HG02642 (cell line): Measurements from ENCODE around the gene SMPD2.

ENCODE experiments used
- ATAC-seq: cut with Tn5 transposase; IDR thresholded peaks from one replicate; pipeline ENCODE4 v1.9.1; 2021; ENCODE audit warnings: mild to moderate bottlenecking; ENCODE audit not compliant: unreplicated experiment, poor library complexity

Gene SMPD2

DNA sequence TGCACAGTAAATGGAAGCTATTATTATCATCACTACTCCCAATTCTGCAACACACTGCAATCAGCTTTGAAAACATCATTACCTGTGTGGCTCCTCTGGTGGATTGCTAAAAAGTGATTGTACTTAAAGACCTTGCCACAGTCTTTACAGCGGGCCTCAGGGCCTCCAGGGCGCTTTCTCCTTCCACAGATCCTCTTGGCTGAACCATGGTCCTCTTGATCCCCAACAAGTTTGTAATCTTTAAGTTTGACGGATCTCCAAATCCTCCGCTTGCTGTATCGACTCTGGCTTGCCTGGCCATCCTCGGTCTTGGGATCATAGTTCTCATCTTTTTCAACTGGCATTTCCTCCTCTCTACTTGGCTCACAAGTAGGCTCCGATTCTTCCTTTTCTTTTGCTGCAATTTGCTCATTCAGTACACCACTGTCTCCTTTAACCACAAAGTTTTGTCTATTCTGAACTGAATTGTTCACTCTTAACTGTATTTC, 40.5 kb downstream of the SMPD2 start:
- ATAC-seq = no peak

GRCh38 chr6:109482905-109483734, 42.6 kb downstream of the SMPD2 start, which contains the start of gene ZBTB24:
Gene ZBTB24 (minus strand): TSS chr6:109483219. CDS start chr6:109482026, 1,193 bp downstream.
- ATAC-seq = peak; percentile 94

- ATAC-seq = peak; percentile 1
These were observed 43.2 kb downstream of the SMPD2 start for GRCh38 chr6:109483735-109484057.

DNA sequence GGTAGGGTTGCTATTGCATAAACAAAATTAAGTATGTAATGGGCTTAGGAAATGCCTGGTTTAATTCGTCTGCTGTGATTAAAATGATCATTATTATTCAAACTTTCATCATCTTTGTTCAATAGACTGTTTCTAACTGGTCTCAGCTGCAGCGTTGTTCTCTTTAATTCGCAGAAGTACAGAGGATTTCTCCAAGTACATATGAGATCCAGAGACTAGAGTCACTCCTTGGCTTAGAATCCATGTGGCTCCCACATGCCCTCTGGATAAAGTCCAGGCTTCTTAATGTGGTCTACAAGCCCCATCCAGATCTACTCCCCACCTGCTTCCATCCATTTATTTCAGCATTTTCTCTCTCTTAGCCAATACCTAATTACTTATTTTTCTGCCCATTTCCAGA, 43.6 kb downstream of the SMPD2 start:
- ATAC-seq = no peak

DNA sequence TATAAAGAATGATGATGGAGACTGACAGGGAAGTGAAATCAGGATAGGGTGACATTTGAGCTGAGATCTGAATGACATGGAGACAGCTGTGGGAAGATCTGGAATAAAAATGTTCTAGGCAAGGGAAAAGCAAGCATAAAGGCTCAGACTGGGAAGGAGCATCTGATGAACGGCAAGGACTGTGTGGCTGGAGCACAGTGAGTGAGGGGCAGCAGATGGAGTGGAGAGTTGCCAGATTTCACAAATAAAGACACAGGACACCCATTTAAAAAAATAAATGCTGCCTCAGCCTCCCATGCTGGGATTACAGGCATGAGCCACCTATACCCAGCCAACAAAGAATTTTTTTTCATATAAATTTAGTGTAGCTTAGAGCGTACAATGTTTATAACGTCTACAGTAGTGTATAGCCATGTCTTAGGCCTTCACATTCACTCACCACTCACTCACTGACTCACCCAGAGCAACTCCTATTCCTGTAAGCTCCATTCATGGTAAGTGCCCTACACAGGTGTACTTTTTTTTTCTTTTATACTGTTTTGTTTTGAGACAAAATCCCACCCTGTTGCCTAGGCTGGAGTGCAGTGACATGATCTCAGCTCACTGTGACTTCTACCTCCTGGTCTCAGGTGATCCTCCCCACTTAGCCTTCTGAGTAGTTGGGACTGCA, 44.9 kb downstream of the SMPD2 start:
- no peak for ATAC-seq

DNA sequence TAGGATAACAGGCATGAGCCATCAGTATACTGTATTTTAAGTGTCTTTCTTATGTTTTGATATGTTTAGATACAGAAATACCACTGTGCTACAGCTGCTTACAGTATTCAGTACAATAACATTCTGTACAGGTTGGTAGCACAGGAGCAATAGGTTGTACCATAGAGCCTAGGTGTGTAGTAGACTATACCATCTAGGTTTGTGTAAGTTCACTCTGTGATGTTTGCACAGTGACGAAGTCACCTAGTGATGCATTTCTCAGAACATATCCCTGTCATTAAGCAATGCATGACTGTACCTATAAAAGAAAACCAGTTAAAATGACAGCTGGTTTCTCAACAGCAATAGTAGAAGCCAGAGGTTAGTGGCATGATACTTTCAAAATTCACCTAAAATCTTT, 45.5 kb downstream of the SMPD2 start:
- no peak for ATAC-seq

GRCh38 chr6:109488001-109488400, 47.5 kb downstream of the SMPD2 start:
- ATAC-seq = no peak

- ATAC-seq = no peak
These were observed 50.2 kb downstream of the SMPD2 start for GRCh38 chr6:109490713-109491112.

GRCh38 chr6:109491207-109491938, 50.8 kb downstream of the SMPD2 start:
- no peak for ATAC-seq
